C4-2B (cell line): ENCODE results near the gene SH3RF3.

Source experiments
- CTCF ChIP-seq: fragments of 450-650 bp; conservative IDR thresholded peaks from 2 replicates; pipeline ENCODE4 v1.5.1; 2017; ENCODE audit warnings: mild to moderate bottlenecking
- ZFX ChIP-seq: fragments of 450-650 bp; IDR thresholded peaks from 2 replicates; pipeline ENCODE4 v1.6.1; 2017

GRCh38 chr2:109223490-109223889 lies 94.5 kb downstream of the SH3RF3 start:
- TF ChIP-seq CTCF (no peak), ZFX (no peak)
